NB4 (cell line): Measurements from ENCODE around the gene UBE2QL1.

ENCODE experiments used
- DNase-seq: peaks from one replicate; pipeline ENCODE4 v3.0.0; 2010; ENCODE audit warnings: low read depth
- H3K4me3 ChIP-seq: one replicate; pipeline ENCODE4 v1.5.1; 2011; ENCODE audit warnings: mild to moderate bottlenecking, low read depth, low read length, moderate library complexity
- MYC ChIP-seq: IDR thresholded peaks from 2 replicates; pipeline ENCODE4 v1.6.1; 2011; ENCODE audit warnings: low read depth, low read length
- POLR2A ChIP-seq: IDR thresholded peaks from 2 replicates; pipeline ENCODE4 v1.6.1; 2011; ENCODE audit warnings: mild to moderate bottlenecking; ENCODE audit not compliant: insufficient read length; ENCODE audit errors: extremely low read depth
- TF ChIP-seq, protein P1 (sequence below): IDR thresholded peaks from one replicate; pipeline ENCODE4 v1.5.1; 2012; ENCODE audit warnings: low read depth, low read length
- TF ChIP-seq, protein P2 (sequence below): IDR thresholded peaks from 2 replicates; pipeline ENCODE4 v1.6.1; 2011; ENCODE audit warnings: low read depth, low read length

UBE2QL1 gene

DNA sequence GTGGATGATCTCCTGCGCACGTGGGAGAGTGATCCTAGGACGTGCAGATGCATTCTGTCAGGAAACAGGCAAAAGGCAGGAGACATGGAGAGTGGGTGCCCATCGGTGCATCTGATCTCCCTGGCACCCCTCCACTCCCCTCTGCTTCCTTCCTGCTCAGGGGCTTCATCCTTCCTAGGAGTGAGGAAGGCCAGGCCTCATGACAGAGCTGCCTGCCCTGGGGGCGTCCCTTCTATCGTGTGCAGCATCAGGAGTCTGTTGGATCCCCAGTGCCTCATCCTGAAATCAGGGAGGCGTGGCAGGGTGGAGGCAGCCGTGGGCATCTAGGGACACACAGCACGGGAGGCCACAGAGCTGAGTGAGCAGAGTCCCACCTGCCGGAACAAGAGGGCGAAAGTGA, 30.1 kb downstream of the UBE2QL1 start:
- no peak for DNase-seq
- no peak for TF ChIP-seq MYC
- TF ChIP-seq POLR2A: no peak
- no peak overlapping the region for H3K4me3 ChIP-seq

DNA sequence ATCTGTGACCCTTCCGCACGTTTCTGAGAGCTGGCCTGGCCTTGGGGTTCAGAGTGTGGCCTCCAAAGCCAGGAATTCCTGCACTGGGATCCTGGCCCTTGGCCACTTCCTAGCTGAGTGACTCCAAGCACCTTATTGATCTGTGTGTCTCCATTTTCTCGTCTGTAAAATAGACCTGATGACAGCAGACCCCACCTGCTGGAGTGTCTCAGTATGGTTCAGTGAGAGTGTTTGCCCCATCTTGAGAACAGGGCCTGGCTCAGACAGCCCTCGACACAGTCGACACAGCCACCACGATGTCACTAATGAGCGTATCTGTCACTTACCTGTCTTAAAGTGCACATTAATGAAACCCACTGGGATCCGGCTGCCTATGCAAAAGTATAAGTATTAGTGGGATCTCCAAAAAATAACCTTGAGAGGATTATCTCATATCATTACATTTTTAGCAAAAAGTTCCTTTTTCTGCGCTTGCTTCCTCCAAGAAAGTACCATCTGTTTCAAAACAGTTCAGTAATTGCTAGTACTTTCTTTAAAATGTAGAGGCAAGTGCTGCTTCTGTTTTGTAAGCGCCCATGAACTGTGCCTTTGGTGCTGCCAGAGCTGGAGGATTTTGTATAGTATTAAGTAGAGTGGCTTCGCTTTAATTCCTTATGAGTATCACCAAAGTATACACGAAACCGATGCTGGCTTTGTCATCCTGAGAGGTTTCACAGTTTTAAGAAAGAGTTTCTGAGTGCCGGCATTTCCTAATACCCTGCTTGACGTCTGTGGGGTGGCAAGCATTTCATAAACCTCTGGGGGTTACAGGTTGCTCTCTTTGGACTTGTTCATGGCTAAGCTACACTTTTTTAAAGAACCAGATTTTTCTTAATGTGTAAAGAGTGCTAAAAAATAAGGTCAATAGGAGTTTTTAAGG, 31.7 kb downstream of the UBE2QL1 start:
- no peak overlapping the region for H3K4me3 ChIP-seq
- DNase-seq: peak; percentile 8
- no peak for TF ChIP-seq POLR2A
- TF ChIP-seq, protein P1, sequence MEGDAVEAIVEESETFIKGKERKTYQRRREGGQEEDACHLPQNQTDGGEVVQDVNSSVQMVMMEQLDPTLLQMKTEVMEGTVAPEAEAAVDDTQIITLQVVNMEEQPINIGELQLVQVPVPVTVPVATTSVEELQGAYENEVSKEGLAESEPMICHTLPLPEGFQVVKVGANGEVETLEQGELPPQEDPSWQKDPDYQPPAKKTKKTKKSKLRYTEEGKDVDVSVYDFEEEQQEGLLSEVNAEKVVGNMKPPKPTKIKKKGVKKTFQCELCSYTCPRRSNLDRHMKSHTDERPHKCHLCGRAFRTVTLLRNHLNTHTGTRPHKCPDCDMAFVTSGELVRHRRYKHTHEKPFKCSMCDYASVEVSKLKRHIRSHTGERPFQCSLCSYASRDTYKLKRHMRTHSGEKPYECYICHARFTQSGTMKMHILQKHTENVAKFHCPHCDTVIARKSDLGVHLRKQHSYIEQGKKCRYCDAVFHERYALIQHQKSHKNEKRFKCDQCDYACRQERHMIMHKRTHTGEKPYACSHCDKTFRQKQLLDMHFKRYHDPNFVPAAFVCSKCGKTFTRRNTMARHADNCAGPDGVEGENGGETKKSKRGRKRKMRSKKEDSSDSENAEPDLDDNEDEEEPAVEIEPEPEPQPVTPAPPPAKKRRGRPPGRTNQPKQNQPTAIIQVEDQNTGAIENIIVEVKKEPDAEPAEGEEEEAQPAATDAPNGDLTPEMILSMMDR: no peak
- no peak for TF ChIP-seq MYC
- TF ChIP-seq, protein P2, sequence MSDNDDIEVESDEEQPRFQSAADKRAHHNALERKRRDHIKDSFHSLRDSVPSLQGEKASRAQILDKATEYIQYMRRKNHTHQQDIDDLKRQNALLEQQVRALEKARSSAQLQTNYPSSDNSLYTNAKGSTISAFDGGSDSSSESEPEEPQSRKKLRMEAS: no peak

DNA sequence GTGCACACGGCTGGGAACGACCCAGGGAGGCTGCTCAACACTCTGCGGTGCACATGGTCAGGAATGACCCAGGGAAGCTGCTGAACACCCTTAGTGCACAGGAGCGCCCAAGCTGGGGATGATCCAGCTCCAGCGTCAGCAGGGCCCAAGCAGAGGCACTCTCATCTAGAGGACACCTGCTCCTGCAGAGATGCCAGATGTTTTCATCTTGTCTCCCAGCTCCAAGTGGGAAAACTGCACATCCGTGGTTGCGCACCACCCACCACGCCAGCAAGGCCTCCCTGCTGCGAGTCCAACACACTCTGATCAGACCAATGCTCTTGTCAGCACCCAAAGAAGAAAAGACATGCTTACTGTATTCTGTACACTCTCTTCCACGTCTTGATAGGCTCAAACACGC, 34.1 kb downstream of the UBE2QL1 start:
- no peak for DNase-seq
- no peak overlapping the region for H3K4me3 ChIP-seq
- TF ChIP-seq, protein P2: no peak
- TF ChIP-seq POLR2A: no peak

DNA sequence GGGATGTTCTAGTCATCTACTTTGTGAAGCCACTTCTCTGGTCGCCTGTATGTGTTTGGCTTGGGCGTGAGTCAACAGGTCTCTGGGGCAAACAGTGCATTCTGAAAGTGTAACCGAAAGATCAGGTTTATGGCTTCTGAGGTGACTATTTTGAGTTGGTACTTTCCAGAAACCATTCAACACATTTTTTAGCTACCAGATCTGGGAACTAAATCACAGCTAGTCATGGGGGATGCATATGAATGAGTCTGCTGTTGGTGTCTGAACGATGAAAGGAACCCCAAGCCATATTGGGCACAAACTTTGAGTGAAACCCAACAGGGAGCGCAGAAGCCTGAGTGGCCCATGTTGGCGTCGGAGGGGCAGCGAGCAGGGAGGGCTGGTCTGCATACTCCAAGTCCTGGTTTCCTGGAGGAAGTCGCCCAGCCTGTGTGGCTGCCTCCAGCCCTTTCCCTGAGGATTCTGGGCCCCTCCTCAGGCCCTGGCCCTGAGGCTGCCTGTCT, 35.3 kb downstream of the UBE2QL1 start:
- TF ChIP-seq POLR2A (no peak), MYC (no peak)
- TF ChIP-seq, protein P2: no peak
- TF ChIP-seq, protein P1: no peak
- H3K4me3 ChIP-seq: no peak overlapping the region
- DNase-seq: no peak

DNA sequence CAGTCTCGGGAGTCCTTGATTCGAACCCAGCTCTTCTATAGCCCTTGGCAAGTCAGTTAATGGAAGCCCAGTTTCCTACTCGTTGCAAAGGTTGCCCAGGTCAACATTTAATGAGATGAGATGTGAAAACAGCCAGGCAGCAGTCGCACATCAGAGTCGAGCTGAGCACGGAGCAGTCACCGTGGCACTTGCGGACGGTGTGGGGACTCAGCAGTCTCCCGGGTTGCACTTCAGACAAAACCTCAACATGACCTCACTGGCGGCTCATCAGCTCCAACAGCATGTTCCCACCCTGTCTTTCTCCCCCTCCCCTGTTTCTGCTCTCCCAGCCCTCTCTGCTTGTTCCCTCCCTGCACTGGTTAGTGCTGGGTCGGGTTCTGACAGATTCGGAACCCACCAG, 35.8 kb downstream of the UBE2QL1 start:
- H3K4me3 ChIP-seq: no peak overlapping the region
- TF ChIP-seq, protein P2: no peak
- TF ChIP-seq, protein P1: no peak
- TF ChIP-seq POLR2A: no peak
- TF ChIP-seq MYC: no peak
- no peak for DNase-seq

DNA sequence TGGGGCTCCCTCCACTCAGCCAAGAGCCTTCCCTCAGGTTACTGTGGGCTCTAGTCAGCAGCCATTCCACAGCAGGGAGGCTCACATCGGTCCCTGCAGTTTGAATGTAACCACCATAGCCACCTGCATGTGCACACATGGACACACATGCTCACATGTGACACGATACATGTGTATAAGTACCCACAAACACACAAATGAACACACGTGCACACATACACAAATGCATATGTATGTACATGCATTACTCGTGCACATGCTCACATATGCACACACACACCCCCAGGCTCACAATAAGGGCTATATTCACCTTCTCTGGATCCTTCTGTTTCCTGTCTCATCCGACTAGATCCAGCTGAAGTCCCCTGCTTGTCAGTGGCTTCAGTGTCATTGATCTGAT, 36.2 kb downstream of the UBE2QL1 start:
- H3K4me3 ChIP-seq: no peak overlapping the region
- TF ChIP-seq, protein P1: no peak
- no peak for TF ChIP-seq POLR2A
- TF ChIP-seq, protein P2: peak; percentile 67
- DNase-seq: no peak
